Prostate gland (tissue), 2 donors: Measurements from ENCODE around the gene CAB39.

ENCODE experiments used
- CTCF ChIP-seq, 4 experiments: fragments of 200-600 bp in 2 of 4; fragments of 450-650 bp in 2 of 4; sonication (generic) in 2 of 4; IDR thresholded peaks; 1 replicate in 3 of 4; 2 replicates in 1 of 4; pipeline ENCODE4 v1.5.1; 2016 to 2019; ENCODE audit warnings: antibody characterized with exemption in 4 of 4, mild to moderate bottlenecking in 2 of 4, moderate library complexity in 2 of 4
- POLR2A ChIP-seq: fragments of 450-650 bp; IDR thresholded peaks from one replicate; pipeline ENCODE4 v1.6.1; 2016; ENCODE audit warnings: antibody characterized with exemption, mild to moderate bottlenecking
- POLR2AphosphoS5 ChIP-seq: sonication (generic); formaldehyde crosslinking; IDR thresholded peaks from one replicate; pipeline ENCODE4 v1.6.1; 2017; ENCODE audit warnings: antibody characterized with exemption

DNA sequence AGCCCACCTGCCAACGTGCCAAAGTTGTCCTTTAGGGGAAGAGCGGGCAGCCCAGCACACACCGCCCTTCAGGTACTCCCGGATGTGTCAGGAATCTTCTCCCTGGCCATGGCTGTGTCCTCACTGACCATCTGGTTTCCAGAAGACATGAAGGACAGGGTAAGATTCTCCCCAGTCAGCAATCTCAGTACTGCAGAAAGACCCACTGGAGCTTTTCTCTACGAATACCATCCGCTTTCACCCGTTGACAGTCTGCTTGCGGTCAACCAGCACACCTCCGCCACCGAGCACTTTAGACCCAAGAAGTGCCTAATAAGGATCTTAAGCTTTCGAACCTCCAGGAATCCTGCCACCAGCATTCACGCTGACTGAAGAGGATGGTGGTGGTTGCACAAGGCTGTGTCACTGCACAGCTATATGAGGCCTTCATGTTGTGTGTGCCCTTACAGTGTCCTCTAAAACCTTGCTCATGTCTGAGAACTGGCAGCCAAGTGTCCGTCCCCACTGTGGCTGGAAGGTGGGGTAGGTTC lies 109.4 kb downstream of the CAB39 start:
- no peak for TF ChIP-seq CTCF (IDR thresholded peaks at IDR 0.05)
- no peak for TF ChIP-seq POLR2A
- no peak for TF ChIP-seq POLR2AphosphoS5
